ENCODE results near the gene LKAAEAR1. TPM values are rescaled to one million over a fixed set of nuclear protein-coding genes. Genes with fewer than 3 reads are reported as not detected.

Gene LKAAEAR1
- total RNA-seq, 2 donors from 2014 or later, result 10.2 TPM; not detected in 1

DNA sequence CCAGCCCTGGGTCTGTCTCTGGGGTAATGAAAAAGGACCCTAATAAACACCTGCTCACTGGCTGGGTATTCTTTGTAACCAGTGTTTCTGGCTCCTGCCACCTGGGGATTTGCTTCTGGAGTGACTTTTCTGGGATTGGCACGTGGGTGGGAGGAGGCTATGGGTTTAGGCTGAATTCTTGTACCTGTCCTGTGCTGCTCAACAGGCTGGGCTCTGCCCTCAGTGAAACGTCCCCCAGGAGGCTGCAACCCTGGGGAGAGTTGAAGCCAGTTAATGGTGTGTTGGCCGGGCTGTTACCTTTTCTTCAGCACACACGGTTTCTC lies 16.3 kb upstream of the LKAAEAR1 start:
- Histone ChIP-seq H3K9me3 (no peaks in the 10 kb centered on the region), H3K27ac (no peak overlapping the region), H3K4me1 (replicated peaks) (peaks cover 4% of the 10 kb centered on the region), H3K36me3 (no peaks in the 10 kb centered on the region), H3K27me3 (replicated peaks; ENCODE audit: insufficient read depth) (peaks cover 3% of the 10 kb centered on the region), H3K4me3 (no peak overlapping the region)
- intact Hi-C loops (cut with DNase I), result no loop called here
- 70% methylated on average over 4 of the region's 4 CpGs for WGBS
- TF ChIP-seq POLR2A (IDR thresholded peaks at IDR 0.05), result no peak
- TF ChIP-seq POLR2AphosphoS5 (IDR thresholded peaks at IDR 0.05), result no peak
- no peak for TF ChIP-seq CTCF (IDR thresholded peaks at IDR 0.05)
- DNase-seq (ENCODE audit: low spot score), result no peak

- Histone ChIP-seq H3K4me1 (replicated peaks) (peaks cover 4% of the 10 kb centered on the region), H3K36me3 (no peaks in the 10 kb centered on the region), H3K27ac (no peak overlapping the region), H3K9me3 (no peaks in the 10 kb centered on the region), H3K4me3 (no peak overlapping the region), H3K27me3 (replicated peaks; ENCODE audit: insufficient read depth) (peaks cover 3% of the 10 kb centered on the region)
- no peak for TF ChIP-seq CTCF (IDR thresholded peaks at IDR 0.05)
- TF ChIP-seq POLR2A (IDR thresholded peaks at IDR 0.05), result no peak
- TF ChIP-seq POLR2AphosphoS5 (IDR thresholded peaks at IDR 0.05), result no peak
- no peak for DNase-seq (ENCODE audit: low spot score)
- intact Hi-C loops (cut with DNase I), result no loop called here
- 69% methylated on average over 12 of the region's 14 CpGs for WGBS
These were observed 15.8 kb upstream of the LKAAEAR1 start for GRCh38 chr20:64099880-64100565.

DNA sequence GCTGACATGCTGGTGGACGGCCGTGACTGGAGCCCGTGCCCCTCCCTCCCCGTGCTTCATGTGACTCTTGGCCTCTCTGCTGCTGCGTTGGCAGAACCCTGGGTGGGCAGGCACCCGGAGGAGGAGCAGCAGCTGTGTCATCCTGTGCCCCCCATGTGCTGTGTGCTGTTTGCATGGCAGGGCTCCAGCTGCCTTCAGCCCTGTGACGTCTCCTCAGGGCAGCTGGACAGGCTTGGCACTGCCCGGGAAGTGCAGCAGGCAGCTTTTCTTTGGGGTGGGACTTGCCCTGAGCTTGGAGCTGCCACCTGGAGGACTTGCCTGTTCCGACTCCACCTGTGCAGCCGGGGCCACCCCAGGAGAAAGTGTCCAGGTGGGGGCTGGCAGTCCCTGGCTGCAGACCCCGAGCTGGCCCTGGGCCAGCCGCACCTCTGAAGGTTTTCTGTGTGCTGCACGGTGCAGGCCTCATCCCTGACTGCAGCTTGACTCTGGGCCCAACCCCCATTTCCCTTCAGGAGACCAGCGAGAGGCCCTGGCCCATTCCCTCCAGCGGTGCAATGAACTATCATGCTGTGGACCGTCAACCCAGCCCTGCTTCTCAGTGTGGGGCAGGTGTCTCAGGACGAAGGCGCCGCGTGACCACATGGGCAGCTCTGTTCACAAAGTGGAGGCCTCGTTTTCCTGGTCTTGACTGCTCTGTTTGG lies 15.0 kb upstream of the LKAAEAR1 start:
- no peaks in the 10 kb centered on the region for H3K36me3 ChIP-seq
- H3K9me3 ChIP-seq, result no peaks in the 10 kb centered on the region
- TF ChIP-seq CTCF (IDR thresholded peaks at IDR 0.05) (no peak), POLR2AphosphoS5 (IDR thresholded peaks at IDR 0.05) (no peak), POLR2A (IDR thresholded peaks at IDR 0.05) (no peak)
- H3K4me1 ChIP-seq (replicated peaks), result peaks cover 4% of the 10 kb centered on the region
- H3K27ac ChIP-seq, result no peak overlapping the region
- 84% methylated on average over 20 of the region's 21 CpGs for WGBS
- no peak for DNase-seq (ENCODE audit: low spot score)
- intact Hi-C loops (cut with DNase I), result no loop called here
- no peak overlapping the region for H3K4me3 ChIP-seq
- peaks cover 2% of the 10 kb centered on the region for H3K27me3 ChIP-seq (replicated peaks; ENCODE audit: insufficient read depth)

GRCh38 chr20:64098471-64099013 lies 14.3 kb upstream of the LKAAEAR1 start:
- H3K9me3 ChIP-seq, result no peaks in the 10 kb centered on the region
- H3K27ac ChIP-seq, result no peak overlapping the region
- DNase-seq (ENCODE audit: low spot score), result no peak
- intact Hi-C loops (cut with DNase I), result no loop called here
- TF ChIP-seq POLR2A (IDR thresholded peaks at IDR 0.05) (no peak), POLR2AphosphoS5 (IDR thresholded peaks at IDR 0.05) (no peak), CTCF (IDR thresholded peaks at IDR 0.05) (no peak)
- WGBS, result 95% methylated on average over 24 of the region's 28 CpGs
- peaks cover 4% of the 10 kb centered on the region for H3K4me1 ChIP-seq (replicated peaks)
- no peak overlapping the region for H3K4me3 ChIP-seq
- H3K36me3 ChIP-seq, result no peaks in the 10 kb centered on the region
- H3K27me3 ChIP-seq (replicated peaks; ENCODE audit: insufficient read depth), result no peaks in the 10 kb centered on the region
